C4-2B (cell line): Measurements from ENCODE around the gene HIVEP3.

ENCODE experiments used
- H3K27ac ChIP-seq: fragments of 450-650 bp; 2 replicates; pipeline ENCODE4 v1.5.1; 2017
- ZFX ChIP-seq: fragments of 450-650 bp; IDR thresholded peaks from 2 replicates; pipeline ENCODE4 v1.6.1; 2017
- TF ChIP-seq, protein P1 (sequence below): fragments of 450-650 bp; conservative IDR thresholded peaks from 2 replicates; pipeline ENCODE4 v1.5.1; 2017; ENCODE audit warnings: mild to moderate bottlenecking

Gene HIVEP3

DNA sequence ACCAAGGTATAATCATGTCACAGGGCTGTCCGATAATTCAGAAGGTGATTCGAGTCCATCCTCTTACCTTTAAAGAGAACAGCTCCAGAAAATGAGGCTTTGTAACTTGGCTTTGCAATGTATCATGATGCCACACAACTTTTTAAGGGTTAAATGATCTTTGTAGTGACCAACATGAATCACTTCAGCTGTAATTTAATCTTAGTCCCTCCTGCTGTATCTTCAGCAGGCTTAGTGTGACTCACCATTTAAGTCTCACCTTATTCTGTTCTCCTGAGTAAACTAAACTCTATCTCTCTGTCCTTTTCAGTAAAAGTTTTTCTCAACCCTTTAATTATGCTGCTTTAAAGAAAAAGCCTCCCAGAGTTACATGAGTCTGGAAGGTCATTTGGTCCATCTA is 1.9 kb upstream of the HIVEP3 start:
- no peak overlapping the region for H3K27ac ChIP-seq

DNA sequence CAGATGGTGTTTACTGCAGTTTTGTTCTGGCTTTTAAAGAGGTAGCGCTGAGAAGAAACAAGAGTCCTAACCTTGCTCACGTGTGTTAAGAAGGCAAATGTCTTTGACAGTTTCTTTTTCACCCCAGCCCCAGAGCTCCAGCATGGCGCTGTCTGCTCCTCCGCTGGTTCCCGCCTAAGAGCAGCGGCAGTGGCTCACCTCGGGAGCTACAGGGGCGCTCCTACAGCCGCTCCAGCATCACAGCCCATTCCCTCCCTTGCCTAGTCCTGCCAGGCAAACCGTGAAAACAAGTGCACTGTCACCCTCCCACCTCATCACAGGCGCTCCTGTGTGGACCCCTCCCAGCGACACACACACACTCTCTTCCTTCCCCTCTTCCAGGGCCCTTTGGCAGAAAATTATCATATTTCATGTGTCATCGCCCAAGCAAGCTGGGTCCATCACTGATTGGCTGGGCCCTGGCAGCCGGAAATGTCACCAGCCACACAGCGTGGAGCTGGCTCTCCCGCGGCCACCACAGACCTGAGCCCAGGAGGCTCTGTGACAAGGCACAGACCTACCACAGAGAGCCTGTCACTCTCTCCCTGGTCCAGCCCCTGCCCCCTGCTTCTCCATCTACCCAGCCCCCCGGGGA is 1.2 kb upstream of the HIVEP3 start:
- TF ChIP-seq, protein P1, sequence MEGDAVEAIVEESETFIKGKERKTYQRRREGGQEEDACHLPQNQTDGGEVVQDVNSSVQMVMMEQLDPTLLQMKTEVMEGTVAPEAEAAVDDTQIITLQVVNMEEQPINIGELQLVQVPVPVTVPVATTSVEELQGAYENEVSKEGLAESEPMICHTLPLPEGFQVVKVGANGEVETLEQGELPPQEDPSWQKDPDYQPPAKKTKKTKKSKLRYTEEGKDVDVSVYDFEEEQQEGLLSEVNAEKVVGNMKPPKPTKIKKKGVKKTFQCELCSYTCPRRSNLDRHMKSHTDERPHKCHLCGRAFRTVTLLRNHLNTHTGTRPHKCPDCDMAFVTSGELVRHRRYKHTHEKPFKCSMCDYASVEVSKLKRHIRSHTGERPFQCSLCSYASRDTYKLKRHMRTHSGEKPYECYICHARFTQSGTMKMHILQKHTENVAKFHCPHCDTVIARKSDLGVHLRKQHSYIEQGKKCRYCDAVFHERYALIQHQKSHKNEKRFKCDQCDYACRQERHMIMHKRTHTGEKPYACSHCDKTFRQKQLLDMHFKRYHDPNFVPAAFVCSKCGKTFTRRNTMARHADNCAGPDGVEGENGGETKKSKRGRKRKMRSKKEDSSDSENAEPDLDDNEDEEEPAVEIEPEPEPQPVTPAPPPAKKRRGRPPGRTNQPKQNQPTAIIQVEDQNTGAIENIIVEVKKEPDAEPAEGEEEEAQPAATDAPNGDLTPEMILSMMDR: no peak
- TF ChIP-seq ZFX: no peak
- no peak overlapping the region for H3K27ac ChIP-seq

More for the DNA sequence above, 1.9 kb upstream of the HIVEP3 start:
- TF ChIP-seq, protein P1: no peak
- no peak for TF ChIP-seq ZFX

DNA sequence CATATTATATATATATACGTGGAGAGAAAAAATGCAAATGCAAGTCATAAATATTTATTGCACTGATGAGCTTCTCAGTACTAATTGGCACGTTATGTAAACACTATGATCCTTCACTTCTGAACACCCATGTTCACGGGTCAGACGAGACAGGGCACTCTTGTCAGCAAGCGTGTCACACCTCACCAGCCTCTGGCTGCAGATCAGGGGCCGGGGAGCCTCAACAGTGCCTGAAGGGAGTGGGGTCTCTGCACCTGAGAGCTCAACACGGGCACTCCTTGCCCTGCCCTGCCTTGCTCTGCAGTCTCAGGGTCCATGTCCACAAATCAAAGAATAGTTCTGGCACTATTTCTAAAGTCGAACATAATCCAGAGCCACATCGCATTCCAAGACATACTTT is 409 bp upstream of the HIVEP3 start:
- TF ChIP-seq, protein P1: no peak
- TF ChIP-seq ZFX: no peak
- no peak overlapping the region for H3K27ac ChIP-seq

DNA sequence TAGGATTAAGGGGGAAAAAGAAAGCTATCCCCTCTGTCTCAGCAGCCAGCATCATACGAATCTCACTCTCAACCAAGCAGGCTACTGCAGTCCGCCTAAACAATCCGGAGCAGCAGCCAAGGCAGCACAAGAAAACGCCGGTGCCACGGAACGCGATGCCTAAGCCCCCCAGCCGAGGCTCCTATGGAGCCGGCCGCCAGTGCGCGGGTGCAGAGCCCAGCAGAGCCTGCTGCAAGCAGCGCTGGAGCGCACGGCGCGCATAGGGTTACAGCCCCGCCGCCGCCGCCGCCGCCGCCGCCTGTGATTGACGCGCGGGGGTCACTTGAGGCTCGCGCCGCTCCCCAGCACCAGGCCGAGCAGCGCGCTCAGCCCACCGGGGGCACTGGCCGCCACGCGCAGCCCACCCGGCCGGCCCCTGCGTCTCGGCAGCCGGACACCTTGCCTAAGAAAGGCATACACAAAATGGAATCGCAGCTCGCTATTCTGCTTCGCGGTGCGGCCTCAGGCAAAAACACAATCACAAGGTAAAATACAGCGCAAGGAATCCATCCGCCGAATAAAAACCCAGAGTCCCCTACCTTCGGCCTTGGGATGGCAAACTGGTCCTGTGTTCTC is 780 bp downstream of the HIVEP3 start:
- peak overlapping the region; percentile 45 for H3K27ac ChIP-seq
- TF ChIP-seq, protein P1: no peak
- no peak for TF ChIP-seq ZFX

DNA sequence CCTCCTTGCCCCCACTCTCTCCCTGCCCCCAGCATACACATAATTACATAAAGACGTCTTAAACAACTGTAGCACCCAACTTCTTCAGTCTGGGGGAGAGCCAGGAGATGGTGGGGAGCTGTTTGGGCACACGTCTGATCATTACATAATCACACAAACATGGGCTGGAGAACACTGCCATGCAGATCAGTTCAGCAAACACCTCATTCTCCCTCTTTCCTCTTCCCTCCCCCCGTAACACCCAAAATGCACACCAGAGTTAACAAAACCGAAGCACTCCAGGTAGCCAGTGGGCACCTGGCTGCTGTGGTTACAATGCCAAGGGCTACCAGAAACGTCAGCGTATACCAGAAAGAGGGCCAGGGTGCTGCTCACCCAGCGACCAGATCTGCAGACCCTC is 1.6 kb downstream of the HIVEP3 start:
- H3K27ac ChIP-seq: no peak overlapping the region
- TF ChIP-seq, protein P1: no peak
- no peak for TF ChIP-seq ZFX

DNA sequence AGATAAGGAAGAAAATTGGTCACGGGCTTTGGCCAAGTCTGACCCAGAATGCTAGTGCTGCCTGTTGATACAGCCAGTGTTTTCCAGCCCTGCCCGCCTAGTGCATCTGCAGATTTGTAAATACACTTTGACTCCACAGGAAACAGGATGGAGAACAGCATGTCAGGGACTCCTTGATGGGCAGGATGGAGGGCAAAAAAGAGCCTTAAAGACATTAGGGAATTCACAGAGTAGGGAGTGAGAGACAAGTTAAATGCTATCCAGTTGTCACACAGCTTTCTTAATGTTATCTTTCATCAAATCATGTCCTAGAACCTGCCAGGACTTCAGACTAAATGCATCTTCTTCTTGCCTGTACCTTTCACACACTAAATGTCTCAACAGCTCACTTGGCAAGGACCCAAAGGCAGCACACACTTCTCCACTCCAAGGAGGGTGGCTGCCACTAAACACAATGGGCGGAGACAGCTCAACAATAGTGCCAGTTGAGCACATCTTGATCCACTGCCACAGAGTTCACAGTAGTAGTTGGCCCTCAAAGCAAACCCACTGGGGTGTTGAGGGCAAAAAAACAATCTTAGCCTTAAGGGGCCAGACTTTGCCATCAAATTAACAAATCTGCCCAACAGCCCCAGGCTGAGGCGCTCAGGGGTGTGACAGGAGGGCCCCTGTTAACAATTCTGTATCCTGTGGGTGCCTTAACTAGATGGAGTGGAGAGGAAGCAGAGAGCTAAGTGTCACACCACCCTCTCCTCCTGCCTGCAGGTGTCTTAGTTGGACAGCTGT is 2.7 kb downstream of the HIVEP3 start:
- H3K27ac ChIP-seq: no peak overlapping the region
- TF ChIP-seq, protein P1: no peak
- TF ChIP-seq ZFX: no peak

DNA sequence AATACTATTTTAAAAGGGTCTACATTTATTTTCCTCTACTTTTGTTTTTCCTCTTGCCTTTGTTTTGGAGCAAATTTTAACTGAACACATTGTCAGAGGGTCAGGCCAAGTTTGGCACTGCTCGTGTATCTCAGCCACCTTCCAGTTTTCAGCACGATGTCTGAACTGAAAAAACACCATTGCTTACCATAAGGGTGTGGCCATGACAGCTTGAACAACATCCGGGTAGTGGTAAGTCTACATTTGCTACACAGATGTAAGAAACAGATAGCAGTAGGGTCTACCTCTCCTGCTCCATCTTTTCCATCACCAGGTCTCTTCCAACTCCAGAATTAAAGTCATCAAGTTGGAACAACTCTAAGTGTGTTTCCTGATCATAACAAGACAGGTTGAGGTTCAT is 4.2 kb downstream of the HIVEP3 start:
- TF ChIP-seq, protein P1: no peak
- TF ChIP-seq ZFX: no peak
- H3K27ac ChIP-seq: no peak overlapping the region
